RWPE2 (cell line): Measurements from ENCODE around the gene PER1.

Experiments used
- ATAC-seq: fragments of 200-7000 bp; cut with Tn5 transposase; 3 replicates; pipeline ENCODE4 v1.9.1; 2021; ENCODE audit warnings: low read depth
- DNase-seq: peaks from one replicate; pipeline ENCODE4 v3.0.0-alpha.2; 2020; ENCODE audit warnings: low spot score
- H3K27ac ChIP-seq: fragments of 450-650 bp; 2 replicates; pipeline ENCODE4 v1.5.1; 2017; ENCODE audit warnings: mild to moderate bottlenecking; ENCODE audit not compliant: poor library complexity, severe bottlenecking
- H3K27me3 ChIP-seq: fragments of 250-450 bp; sonication (Bioruptor Pico); 2 replicates; pipeline ENCODE4 v1.5.1; 2021; ENCODE audit warnings: mild to moderate bottlenecking, moderate library complexity; ENCODE audit not compliant: insufficient read depth, poor library complexity, severe bottlenecking
- H3K36me3 ChIP-seq: fragments of 250-450 bp; sonication (Bioruptor Pico); 2 replicates; pipeline ENCODE4 v1.5.1; 2020; ENCODE audit warnings: low read depth, mild to moderate bottlenecking, moderate library complexity
- H3K4me1 ChIP-seq: fragments of 250-450 bp; sonication (Bioruptor Pico); 2 replicates; pipeline ENCODE4 v1.5.1; 2021; ENCODE audit warnings: mild to moderate bottlenecking, moderate library complexity; ENCODE audit not compliant: insufficient read depth, poor library complexity, severe bottlenecking
- H3K4me3 ChIP-seq: fragments of 250-450 bp; sonication (Bioruptor Pico); 2 replicates; pipeline ENCODE4 v1.5.1; 2021; ENCODE audit warnings: mild to moderate bottlenecking, moderate library complexity; ENCODE audit not compliant: severe bottlenecking
- H3K9me3 ChIP-seq: fragments of 250-450 bp; sonication (Bioruptor Pico); 2 replicates; pipeline ENCODE4 v1.5.1; 2021; ENCODE audit warnings: mild to moderate bottlenecking, moderate library complexity; ENCODE audit not compliant: severe bottlenecking
- TF ChIP-seq, protein P1 (sequence below): fragments of 450-650 bp; IDR thresholded peaks from one replicate; pipeline ENCODE4 v1.5.1; 2017; ENCODE audit warnings: mild to moderate bottlenecking, moderate library complexity; ENCODE audit not compliant: poor library complexity, severe bottlenecking

PER1 gene

DNA sequence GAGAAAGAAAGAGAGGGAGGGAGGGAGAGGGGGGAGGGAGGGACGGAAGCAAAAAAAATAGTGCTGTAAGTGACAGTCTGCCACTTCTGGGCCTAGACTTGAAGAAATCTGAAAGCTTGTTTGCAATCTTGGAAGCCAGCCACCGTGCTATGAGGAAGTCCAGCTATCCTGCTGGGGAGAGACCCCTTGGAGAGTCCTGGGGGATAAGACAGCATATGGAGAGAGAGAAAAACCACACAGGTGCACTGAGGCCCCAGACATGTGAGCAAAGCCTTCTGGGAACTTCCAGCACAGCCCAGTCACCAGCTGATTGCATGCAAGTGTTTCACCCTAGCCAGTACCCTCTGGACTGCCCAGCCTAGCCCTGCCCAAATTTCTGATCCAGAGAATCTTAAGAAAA, 52.1 kb downstream of the PER1 start:
- H3K4me1 ChIP-seq = peaks cover 8% of the 10 kb centered on the region
- H3K36me3 ChIP-seq = no peaks in the 10 kb centered on the region
- no peak for DNase-seq
- no peaks in the 10 kb centered on the region for H3K9me3 ChIP-seq
- ATAC-seq = no peak
- no peaks in the 10 kb centered on the region for H3K27me3 ChIP-seq
- TF ChIP-seq, protein P1, sequence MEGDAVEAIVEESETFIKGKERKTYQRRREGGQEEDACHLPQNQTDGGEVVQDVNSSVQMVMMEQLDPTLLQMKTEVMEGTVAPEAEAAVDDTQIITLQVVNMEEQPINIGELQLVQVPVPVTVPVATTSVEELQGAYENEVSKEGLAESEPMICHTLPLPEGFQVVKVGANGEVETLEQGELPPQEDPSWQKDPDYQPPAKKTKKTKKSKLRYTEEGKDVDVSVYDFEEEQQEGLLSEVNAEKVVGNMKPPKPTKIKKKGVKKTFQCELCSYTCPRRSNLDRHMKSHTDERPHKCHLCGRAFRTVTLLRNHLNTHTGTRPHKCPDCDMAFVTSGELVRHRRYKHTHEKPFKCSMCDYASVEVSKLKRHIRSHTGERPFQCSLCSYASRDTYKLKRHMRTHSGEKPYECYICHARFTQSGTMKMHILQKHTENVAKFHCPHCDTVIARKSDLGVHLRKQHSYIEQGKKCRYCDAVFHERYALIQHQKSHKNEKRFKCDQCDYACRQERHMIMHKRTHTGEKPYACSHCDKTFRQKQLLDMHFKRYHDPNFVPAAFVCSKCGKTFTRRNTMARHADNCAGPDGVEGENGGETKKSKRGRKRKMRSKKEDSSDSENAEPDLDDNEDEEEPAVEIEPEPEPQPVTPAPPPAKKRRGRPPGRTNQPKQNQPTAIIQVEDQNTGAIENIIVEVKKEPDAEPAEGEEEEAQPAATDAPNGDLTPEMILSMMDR = no peak
- no peak overlapping the region for H3K4me3 ChIP-seq
- no peak overlapping the region for H3K27ac ChIP-seq

DNA sequence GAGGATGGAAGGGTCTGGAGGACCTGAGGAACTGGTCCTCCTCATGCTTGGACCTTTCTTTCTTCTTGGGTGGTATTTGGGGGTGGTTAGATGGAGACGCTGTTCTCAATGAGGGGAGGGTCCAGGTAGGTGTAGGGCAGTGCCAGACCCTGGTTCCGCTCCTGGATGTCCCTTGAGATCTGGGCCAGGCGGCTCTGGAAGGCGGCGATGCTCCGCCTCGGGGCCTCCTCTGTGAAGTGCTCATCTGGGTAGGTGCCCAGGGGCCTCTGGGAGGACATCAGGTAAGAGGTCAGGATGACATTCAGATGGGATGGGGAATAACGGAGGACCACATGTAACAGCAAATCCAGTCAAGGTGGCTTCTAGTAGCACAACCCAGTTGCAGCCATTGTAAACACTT, 55.7 kb downstream of the PER1 start:
- Histone ChIP-seq H3K27ac (no peak overlapping the region), H3K4me1 (no peaks in the 10 kb centered on the region), H3K36me3 (no peaks in the 10 kb centered on the region), H3K4me3 (no peak overlapping the region), H3K9me3 (no peaks in the 10 kb centered on the region), H3K27me3 (no peaks in the 10 kb centered on the region)
- DNase-seq = no peak
- no peak for ATAC-seq
- TF ChIP-seq, protein P1 = no peak

DNA sequence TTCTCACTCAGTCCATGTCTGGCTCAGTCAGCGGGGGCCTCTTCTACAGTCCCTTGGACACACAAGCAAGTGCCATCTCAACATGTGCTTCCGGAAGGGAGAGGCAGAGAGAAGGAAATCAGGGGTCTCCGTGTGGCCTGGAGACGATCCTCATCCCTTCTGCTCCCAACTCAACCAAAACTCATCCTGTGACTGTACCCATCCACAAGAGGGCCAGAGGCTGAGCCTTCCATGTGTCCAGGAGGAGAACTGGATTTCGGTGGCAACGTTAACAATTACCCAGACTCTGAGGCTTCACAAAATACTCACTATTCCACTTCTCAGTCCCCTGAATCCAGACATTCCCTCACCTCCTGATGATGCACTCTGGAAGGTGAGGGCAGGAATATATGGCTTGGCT, 56.8 kb downstream of the PER1 start:
- TF ChIP-seq, protein P1 = no peak
- Histone ChIP-seq H3K4me1 (no peaks in the 10 kb centered on the region), H3K9me3 (no peaks in the 10 kb centered on the region), H3K27ac (no peak overlapping the region), H3K4me3 (no peak overlapping the region), H3K27me3 (no peaks in the 10 kb centered on the region), H3K36me3 (no peaks in the 10 kb centered on the region)
- ATAC-seq = no peak
- no peak for DNase-seq

DNA sequence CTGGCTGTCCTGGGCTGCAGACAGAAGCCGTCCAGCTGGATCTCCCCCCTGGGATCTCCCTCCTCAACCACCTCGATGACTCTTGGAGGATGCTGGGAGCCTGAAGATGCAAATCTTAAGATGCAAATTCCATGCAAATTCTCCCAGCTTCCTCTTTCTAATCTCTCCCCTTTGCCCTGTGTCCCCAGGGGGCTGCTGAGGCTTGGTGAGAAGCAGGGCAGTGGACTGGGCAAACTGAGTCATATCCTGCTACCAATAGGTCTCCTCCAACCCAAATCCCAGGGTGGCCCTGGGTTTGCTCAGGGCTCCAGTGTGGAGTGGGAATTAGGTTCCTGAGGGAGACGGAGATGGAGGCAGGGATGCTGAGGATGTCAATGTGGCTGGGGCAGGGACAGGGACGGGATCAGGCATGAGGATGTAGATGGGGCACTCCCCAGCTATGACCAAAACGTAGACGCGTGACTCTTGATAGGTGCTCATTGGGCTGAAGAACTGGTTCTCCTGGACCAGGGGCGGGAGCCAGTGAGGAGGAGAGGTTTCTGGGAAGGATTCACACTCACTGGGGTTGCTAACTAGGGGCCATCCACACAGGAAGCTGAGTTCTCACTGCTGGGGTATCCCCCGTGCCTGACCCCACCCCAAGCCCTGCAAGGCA, 61.0 kb downstream of the PER1 start:
- TF ChIP-seq, protein P1 = no peak
- Histone ChIP-seq H3K4me3 (no peak overlapping the region), H3K9me3 (no peaks in the 10 kb centered on the region), H3K27me3 (no peaks in the 10 kb centered on the region), H3K4me1 (no peaks in the 10 kb centered on the region), H3K27ac (no peak overlapping the region), H3K36me3 (no peaks in the 10 kb centered on the region)
- no peak for DNase-seq
- ATAC-seq = no peak
